ENCODE measurements around the gene ZNG1C.
"Not testable (repeated sequence)": the region's sequence is repeated elsewhere in the genome, so short reads cannot be mapped to it uniquely, and the experiment has no call there.

Gene ZNG1C

DNA sequence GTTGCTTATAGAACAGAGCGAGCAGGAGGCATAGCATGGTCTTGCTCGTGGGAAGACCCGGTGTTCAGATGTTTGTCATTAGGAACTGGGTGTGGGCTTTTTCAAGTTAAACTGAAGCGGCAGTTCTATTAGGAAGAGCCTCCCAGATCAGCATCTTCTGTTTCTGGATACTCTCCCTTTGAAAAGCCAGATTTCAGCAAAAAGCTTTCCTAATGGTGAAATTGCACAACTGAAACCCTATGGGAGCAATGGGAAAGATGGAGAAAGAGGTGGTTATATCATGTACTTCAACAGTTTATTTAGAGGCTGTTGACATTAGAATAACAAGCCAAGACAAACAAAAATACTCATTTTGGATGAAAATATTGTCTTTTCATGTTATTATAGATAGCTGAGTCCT is 102.2 kb downstream of the ZNG1C start:
- DNase-seq, result not testable (repeated sequence)
